B cell (primary cell): Measurements from ENCODE around the gene EHD4. TPM values are rescaled to one million over a fixed set of nuclear protein-coding genes. Genes with fewer than 3 reads are reported as not detected.

ENCODE experiments used
- ATAC-seq: fragments of 200-7000 bp; cut with Tn5 transposase; one replicate; pipeline ENCODE4 v1.10.0; 2021; ENCODE audit warnings: low read depth, mild to moderate bottlenecking, moderate number of reproducible peaks, moderate library complexity
- CTCF ChIA-PET: fragments of 350-600 bp; sonication (Branson Sonifier 250); formaldehyde crosslinking; loops from one replicate; lab custom pipeline; 2021; ENCODE audit warnings: antibody characterized with exemption, inconsistent platforms; lab: Charles Lee
- POLR2A ChIA-PET: fragments of 350-600 bp; sonication (Branson Sonifier 250); formaldehyde crosslinking; loops from one replicate; lab custom pipeline; 2021; ENCODE audit warnings: antibody characterized with exemption; lab: Charles Lee
- DNase-seq: peaks from one replicate; pipeline ENCODE4 v3.0.0; 2013
- H2AFZ ChIP-seq: 2 replicates; pipeline ENCODE4 v1.6.1; 2012; ENCODE audit warnings: mild to moderate bottlenecking, low read depth, low read length; ENCODE audit not compliant: insufficient read depth, poor library complexity, severe bottlenecking
- H3K27ac ChIP-seq, 2 donors: 1 replicate in 1 of 2; 2 replicates in 1 of 2; pipeline ENCODE4 v1.5.1; 2012 to 2013; ENCODE audit warnings: low read length in 2 of 2, mild to moderate bottlenecking in 2 of 2, moderate library complexity in 1 of 2
- H3K27me3 ChIP-seq, 4 experiments: fragments of 200-600 bp in 1 of 4; sonication (generic) in 1 of 4; replicated peaks in 1 of 4; 1 replicate in 2 of 4; 2 replicates in 2 of 4; pipeline versions ENCODE4 v1.6.1 to v1.7.0; 2013 to 2016; ENCODE audit warnings: low read length in 3 of 4, mild to moderate bottlenecking in 2 of 4, mixed read lengths in 1 of 4, moderate library complexity in 1 of 4; ENCODE audit not compliant: insufficient read depth in 4 of 4, control insufficient read depth in 3 of 4; ENCODE audit errors: control extremely low read depth in 1 of 4
- H3K36me3 ChIP-seq, 2 experiments: replicated peaks in 1 of 2; 1 replicate in 1 of 2; 2 replicates in 1 of 2; pipeline versions ENCODE4 v1.6.1 to v1.7.1; 2013; ENCODE audit warnings: low read length in 1 of 2; ENCODE audit not compliant: insufficient read depth in 2 of 2, control insufficient read depth in 1 of 2; ENCODE audit errors: control extremely low read depth in 1 of 2, extremely low read depth in 1 of 2
- H3K4me1 ChIP-seq, 2 donors: fragments of 200-600 bp in 1 of 2; sonication (generic) in 1 of 2; 1 replicate in 1 of 2; 2 replicates in 1 of 2; pipeline versions ENCODE4 v1.5.1 to v1.6.1; 2013 to 2017; ENCODE audit warnings: low read length in 2 of 2; ENCODE audit not compliant: control insufficient read depth in 2 of 2, insufficient read depth in 2 of 2
- H3K4me2 ChIP-seq: replicated peaks from 2 replicates; pipeline ENCODE3; 2012; ENCODE audit warnings: mild to moderate bottlenecking, low read depth, low read length; ENCODE audit not compliant: poor library complexity, severe bottlenecking
- H3K4me3 ChIP-seq, 5 experiments: fragments of 200-600 bp in 1 of 5; sonication (generic) in 1 of 5; 1 replicate in 3 of 5; 2 replicates in 2 of 5; pipeline versions ENCODE4 v1.5.1 to v1.7.0; 2011 to 2016; ENCODE audit warnings: low read length in 4 of 5, mild to moderate bottlenecking in 4 of 5, low read depth in 2 of 5, control low read depth in 1 of 5, moderate library complexity in 1 of 5; ENCODE audit not compliant: insufficient read depth in 1 of 5; ENCODE audit errors: control extremely low read depth in 1 of 5, extremely low read depth in 1 of 5
- H3K79me2 ChIP-seq: fragments of 200-600 bp; sonication (generic); one replicate; pipeline ENCODE4 v1.6.0; 2016; ENCODE audit warnings: low read length; ENCODE audit not compliant: control insufficient read depth, insufficient read depth
- H3K9ac ChIP-seq: fragments of 200-600 bp; sonication (generic); 2 replicates; pipeline ENCODE4 v1.6.1; 2017; ENCODE audit warnings: mild to moderate bottlenecking, low read length, moderate library complexity
- H3K9me3 ChIP-seq, 3 donors: one replicate each; pipeline versions ENCODE4 v1.6.1 to v1.7.1; 2013; ENCODE audit warnings: low read length in 2 of 3; ENCODE audit not compliant: control insufficient read depth in 2 of 3, insufficient read depth in 1 of 3; ENCODE audit errors: control extremely low read depth in 1 of 3
- H4K20me1 ChIP-seq: 2 replicates; pipeline ENCODE4 v1.6.0; 2012; ENCODE audit warnings: mild to moderate bottlenecking, low read length; ENCODE audit not compliant: insufficient read depth, control insufficient read depth, poor library complexity, severe bottlenecking
- H3K27ac Mint-ChIP-seq: one replicate; pipeline ENCODE4 v1.8.0; 2021; ENCODE audit warnings: mixed read lengths
- H3K27me3 Mint-ChIP-seq: one replicate; pipeline ENCODE4 v1.8.0; 2021; ENCODE audit warnings: mixed read lengths
- H3K4me1 Mint-ChIP-seq: one replicate; pipeline ENCODE4 v1.8.0; 2021; ENCODE audit warnings: mixed read lengths
- H3K4me3 Mint-ChIP-seq: one replicate; pipeline ENCODE4 v1.8.0; 2021; ENCODE audit warnings: mixed read lengths
- H3K9me3 Mint-ChIP-seq: one replicate; pipeline ENCODE4 v1.8.0; 2022; ENCODE audit warnings: mixed read lengths; ENCODE audit not compliant: insufficient read depth
- CTCF ChIP-seq: fragments of 200-600 bp; IDR thresholded peaks from one replicate; pipeline ENCODE4 v1.8.0; 2022; ENCODE audit warnings: antibody characterized with exemption, mild to moderate bottlenecking
- EZH2 ChIP-seq: IDR thresholded peaks from 2 replicates; pipeline ENCODE4 v1.6.1; 2012; ENCODE audit warnings: borderline replicate concordance, low read depth, mild to moderate bottlenecking, moderate library complexity, low read length; ENCODE audit not compliant: insufficient read depth, poor library complexity, severe bottlenecking
- WGBS: methylation state at CpG from one replicate; pipeline ENCODE4 v1.1.5; 2013; ENCODE audit warnings: missing lambda C conversion rate; ENCODE audit not compliant: insufficient coverage; 5-methylcytosine and 5-hydroxymethylcytosine counted together
- intact Hi-C: fragments of 100-400 bp; cut with micrococcal nuclease; formaldehyde crosslinking; loops from one replicate; pipeline ENCODE4 v1.10.0; 2022
- polyA plus RNA-seq: library from polyadenylated mRNA; depleted of rRNA; stranded (reverse); fragments of >200 nt; gene quantifications from 2 replicates; pipeline ENCODE4 v1.2.3, GENCODE V29; 2012
- total RNA-seq, 2 donors: library from RNA; stranded (reverse); fragments of 120-200 nt in 1 of 2; gene quantifications; 1 replicate in 1 of 2; 2 replicates in 1 of 2; pipeline versions ENCODE4 v1.2.3 to v1.2.4, GENCODE V29; 2013 to 2022

The EHD4 gene
- total and polyA plus RNA-seq, 2 donors (not counting 1 experiment from before 2014, with no cell fraction given): 3.1 to 12.7 TPM

GRCh38 chr15:42012241-42012640 lies 39.9 kb upstream of the EHD4 start:
- Mint-ChIP-seq H3K4me1 (peaks cover 4% of the 10 kb centered on the region), H3K9me3 (no peaks in the 10 kb centered on the region), H3K27me3 (peaks cover 2% of the 10 kb centered on the region), H3K27ac (no peak overlapping the region), H3K4me3 (no peak overlapping the region)
- Histone ChIP-seq H3K79me2 (no peaks in the 10 kb centered on the region), H2AFZ (no peak overlapping the region), H3K27me3 (no peaks in the 10 kb centered on the region), H3K4me1 (peaks cover 0 to 6% of the 10 kb centered on the region in 2 donors), H3K36me3 (no peaks in the 10 kb centered on the region), H3K9me3 (no peaks in the 10 kb centered on the region), H3K4me3 (no peak overlapping the region), H3K4me2 (no peak overlapping the region), H3K27ac (no peak overlapping the region), H3K9ac (no peak overlapping the region), H4K20me1 (no peaks in the 10 kb centered on the region)
- POLR2A ChIA-PET: no interaction called here
- intact Hi-C loops: no loop called here
- CTCF ChIA-PET: no interaction called here
- DNase-seq (no peak), ATAC-seq (no peak)
- TF ChIP-seq EZH2: no peak
- TF ChIP-seq CTCF: no peak
- WGBS: 95% methylated on average over 2 of the region's 2 CpGs

GRCh38 chr15:42011074-42011473 lies 38.7 kb upstream of the EHD4 start:
- WGBS: 96% methylated on average over 6 of the region's 7 CpGs
- Histone ChIP-seq H3K27ac (no peak overlapping the region), H3K36me3 (no peaks in the 10 kb centered on the region), H2AFZ (no peak overlapping the region), H3K79me2 (no peaks in the 10 kb centered on the region), H3K4me3 (no peak overlapping the region), H3K9me3 (no peaks in the 10 kb centered on the region), H4K20me1 (no peaks in the 10 kb centered on the region), H3K4me1 (peaks cover 0 to 6% of the 10 kb centered on the region in 2 donors), H3K27me3 (no peaks in the 10 kb centered on the region), H3K4me2 (no peak overlapping the region), H3K9ac (no peak overlapping the region)
- Mint-ChIP-seq H3K27ac (no peak overlapping the region), H3K4me1 (peaks cover 4% of the 10 kb centered on the region), H3K9me3 (no peaks in the 10 kb centered on the region), H3K4me3 (no peak overlapping the region), H3K27me3 (no peaks in the 10 kb centered on the region)
- DNase-seq: no peak
- intact Hi-C loops: no loop called here
- CTCF ChIA-PET: no interaction called here
- ATAC-seq: no peak
- no peak for TF ChIP-seq CTCF
- no peak for TF ChIP-seq EZH2
- POLR2A ChIA-PET: no interaction called here
